ENCODE measurements around the gene JPH2.
"Not testable (repeated sequence)": the region's sequence is repeated elsewhere in the genome, so short reads cannot be mapped to it uniquely, and the experiment has no call there.

Gene JPH2

GRCh38 chr20:44153636-44154043 lies 33.3 kb downstream of the JPH2 start:
- peak in 2 of 4 experiments; percentile 8 to 9 for DNase-seq

GRCh38 chr20:44151621-44152416 lies 35.2 kb downstream of the JPH2 start:
- DNase-seq, result no peak

GRCh38 chr20:44146272-44146671 lies 40.7 kb downstream of the JPH2 start:
- DNase-seq, result no peak

GRCh38 chr20:44145131-44145775 lies 41.7 kb downstream of the JPH2 start:
- DNase-seq, result no peak

- DNase-seq, result no peak
Observed at GRCh38 chr20:44143936-44144335, 43.1 kb downstream of the JPH2 start.

- DNase-seq, result no peak
Observed at GRCh38 chr20:44142413-44142812, 44.6 kb downstream of the JPH2 start.

- no peak for DNase-seq
Observed at GRCh38 chr20:44141873-44142272, 45.1 kb downstream of the JPH2 start.

- DNase-seq, result no peak
Observed at GRCh38 chr20:44138867-44139266, 48.1 kb downstream of the JPH2 start.

- DNase-seq, result no peak
Observed at GRCh38 chr20:44137266-44137801, 49.7 kb downstream of the JPH2 start.

- no peak for DNase-seq
Observed at GRCh38 chr20:44136579-44137265, 50.3 kb downstream of the JPH2 start.

- no peak for DNase-seq
Observed at GRCh38 chr20:44135417-44136204, 51.4 kb downstream of the JPH2 start.

- no peak for DNase-seq
Observed at GRCh38 chr20:44135012-44135412, 52.0 kb downstream of the JPH2 start.

- no peak for DNase-seq
Observed at GRCh38 chr20:44133424-44133823, 53.6 kb downstream of the JPH2 start.

- DNase-seq, result no peak
Observed at GRCh38 chr20:44131704-44132103, 55.3 kb downstream of the JPH2 start.

- no peak for DNase-seq
Observed at GRCh38 chr20:44129911-44130718, 56.9 kb downstream of the JPH2 start.

- not testable (repeated sequence) for DNase-seq
Observed at GRCh38 chr20:44129300-44129699, 57.7 kb downstream of the JPH2 start.

GRCh38 chr20:44126445-44126844 lies 60.5 kb downstream of the JPH2 start:
- no peak for DNase-seq

- no peak for DNase-seq
Observed at GRCh38 chr20:44125332-44126127, 61.5 kb downstream of the JPH2 start.

GRCh38 chr20:44123874-44124535 lies 63.0 kb downstream of the JPH2 start:
- DNase-seq, result no peak

- DNase-seq, result no peak
Observed at GRCh38 chr20:44123251-44123650, 63.7 kb downstream of the JPH2 start.
